ENCODE results near the gene HNRNPLL.
"Not testable (repeated sequence)": the region's sequence is repeated elsewhere in the genome, so short reads cannot be mapped to it uniquely, and the experiment has no call there.

HNRNPLL gene

GRCh38 chr2:38610851-38611801 lies 8.4 kb upstream of the HNRNPLL start:
- TF ChIP-seq, protein P1, sequence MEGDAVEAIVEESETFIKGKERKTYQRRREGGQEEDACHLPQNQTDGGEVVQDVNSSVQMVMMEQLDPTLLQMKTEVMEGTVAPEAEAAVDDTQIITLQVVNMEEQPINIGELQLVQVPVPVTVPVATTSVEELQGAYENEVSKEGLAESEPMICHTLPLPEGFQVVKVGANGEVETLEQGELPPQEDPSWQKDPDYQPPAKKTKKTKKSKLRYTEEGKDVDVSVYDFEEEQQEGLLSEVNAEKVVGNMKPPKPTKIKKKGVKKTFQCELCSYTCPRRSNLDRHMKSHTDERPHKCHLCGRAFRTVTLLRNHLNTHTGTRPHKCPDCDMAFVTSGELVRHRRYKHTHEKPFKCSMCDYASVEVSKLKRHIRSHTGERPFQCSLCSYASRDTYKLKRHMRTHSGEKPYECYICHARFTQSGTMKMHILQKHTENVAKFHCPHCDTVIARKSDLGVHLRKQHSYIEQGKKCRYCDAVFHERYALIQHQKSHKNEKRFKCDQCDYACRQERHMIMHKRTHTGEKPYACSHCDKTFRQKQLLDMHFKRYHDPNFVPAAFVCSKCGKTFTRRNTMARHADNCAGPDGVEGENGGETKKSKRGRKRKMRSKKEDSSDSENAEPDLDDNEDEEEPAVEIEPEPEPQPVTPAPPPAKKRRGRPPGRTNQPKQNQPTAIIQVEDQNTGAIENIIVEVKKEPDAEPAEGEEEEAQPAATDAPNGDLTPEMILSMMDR (IDR thresholded peaks at IDR 0.05; ENCODE audit: control insufficient read depth, extremely low read depth, insufficient read depth): no peak
- DNase-seq (ENCODE audit: low read depth): no peak
- no peak overlapping the region for H3K4me3 ChIP-seq (ENCODE audit: low read depth, low read length)

DNA sequence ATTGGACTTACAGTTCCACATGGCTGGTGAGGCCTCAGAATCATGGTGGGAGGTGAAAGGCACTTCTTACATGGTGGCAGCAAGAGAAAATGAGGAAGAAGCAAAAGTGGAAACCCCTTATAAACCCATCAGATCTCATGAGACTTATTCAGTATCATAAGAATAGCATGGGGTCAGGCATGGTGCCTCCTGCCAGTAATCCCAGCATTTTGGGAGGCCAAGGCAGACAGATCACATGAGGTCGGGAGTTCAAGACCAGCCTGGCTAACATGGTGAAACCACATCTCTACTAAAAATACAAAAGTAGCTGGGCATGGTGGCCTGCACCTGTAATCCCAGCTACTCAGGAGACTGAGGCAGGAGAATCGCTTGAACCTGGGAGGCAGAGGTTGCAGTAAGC lies 6.5 kb upstream of the HNRNPLL start:
- not testable (repeated sequence) for H3K4me3 ChIP-seq (ENCODE audit: low read depth, low read length); DNase-seq (ENCODE audit: low read depth)

DNA sequence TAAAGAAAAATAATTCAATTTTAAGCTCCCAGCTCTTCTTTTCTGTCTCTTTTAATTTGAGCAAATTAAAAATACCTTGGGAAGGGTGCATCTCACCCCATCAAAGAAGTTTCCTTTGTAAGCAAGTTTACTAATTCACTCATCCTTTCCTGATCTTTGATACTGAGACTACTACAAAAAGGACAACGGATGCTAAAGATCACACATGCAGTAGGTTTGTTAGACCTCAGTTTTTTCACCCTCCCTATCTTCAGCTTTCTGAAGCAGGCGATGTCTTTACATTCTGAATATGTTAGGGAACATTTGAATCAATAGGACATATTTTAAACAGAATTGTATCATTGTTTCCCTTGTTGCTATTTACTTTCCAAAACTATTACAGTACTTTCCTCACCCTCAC lies 6.0 kb upstream of the HNRNPLL start:
- TF ChIP-seq, protein P1 (IDR thresholded peaks at IDR 0.05; ENCODE audit: control insufficient read depth, extremely low read depth, insufficient read depth): no peak
- DNase-seq (ENCODE audit: low read depth): no peak
- H3K4me3 ChIP-seq (ENCODE audit: low read depth, low read length): no peak overlapping the region

DNA sequence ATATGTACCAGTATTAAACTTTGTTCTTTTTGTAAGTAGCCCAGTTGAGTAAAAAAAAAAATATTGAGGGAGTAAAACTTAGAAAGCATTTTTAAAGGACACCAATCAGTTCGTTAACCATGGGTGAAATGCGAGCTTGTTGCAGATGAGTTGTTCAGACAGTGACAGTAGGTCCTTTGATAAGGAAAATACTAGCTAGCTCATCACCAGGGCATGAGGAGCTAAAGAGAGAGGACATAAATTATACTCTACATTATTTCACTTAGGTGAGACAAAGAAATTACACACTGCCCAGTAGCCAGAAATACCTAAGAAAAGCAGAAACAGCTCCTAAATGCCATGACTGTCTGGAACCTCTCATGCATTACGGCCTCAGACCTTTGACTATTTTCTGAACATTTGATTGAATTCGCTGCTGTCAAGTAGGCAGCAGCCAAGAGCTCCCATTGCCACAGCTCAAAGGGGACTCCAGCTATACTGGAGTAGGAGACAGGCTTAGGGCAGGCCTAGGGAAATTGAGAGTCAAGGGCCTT lies 2.6 kb upstream of the HNRNPLL start:
- no peak for DNase-seq (ENCODE audit: low read depth)
- no peak overlapping the region for H3K4me3 ChIP-seq (ENCODE audit: low read depth, low read length)
- TF ChIP-seq, protein P1 (IDR thresholded peaks at IDR 0.05; ENCODE audit: control insufficient read depth, extremely low read depth, insufficient read depth): no peak

DNA sequence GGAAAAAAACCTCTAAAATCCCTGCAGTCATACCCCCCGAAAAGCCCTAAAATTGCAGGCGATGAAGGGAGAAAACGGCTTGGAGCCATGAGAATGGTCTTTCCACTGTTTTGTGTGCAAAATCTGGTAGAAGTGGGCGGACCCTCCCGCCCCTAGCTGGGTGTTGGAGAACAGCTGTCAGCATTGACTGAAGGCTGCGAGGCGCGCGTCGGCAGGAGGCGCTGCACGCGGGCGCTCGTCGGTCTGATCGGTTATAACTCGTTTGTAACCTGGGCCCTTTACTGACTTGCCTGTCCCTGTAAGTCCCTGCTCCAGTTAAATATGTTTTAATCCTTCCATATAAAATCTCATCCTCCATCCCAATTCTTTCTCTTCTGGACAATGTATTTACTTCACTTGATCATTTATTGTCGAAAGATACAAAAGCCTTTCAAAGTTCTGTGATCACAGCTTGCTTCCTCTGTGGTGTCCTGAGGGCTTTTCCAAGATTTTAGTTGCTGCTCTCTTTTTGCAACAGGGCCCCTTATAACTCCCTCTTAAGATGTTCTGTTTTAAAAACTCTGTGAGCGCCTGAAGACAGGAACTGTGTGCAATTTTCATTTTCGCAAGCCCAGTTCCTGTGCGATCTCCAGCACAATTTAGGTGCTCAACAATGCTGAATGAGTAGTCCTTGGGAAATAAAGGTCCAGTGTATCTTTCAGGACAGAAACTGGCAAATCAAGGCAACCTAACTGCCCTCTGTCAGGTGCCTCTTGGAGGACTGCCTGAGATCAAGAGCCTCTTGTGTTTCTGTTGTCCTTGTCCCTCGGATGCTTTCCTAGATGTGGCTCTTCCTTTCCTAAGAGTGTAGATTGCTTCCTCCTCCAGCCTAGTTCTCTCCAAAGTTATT lies 918 bp upstream of the HNRNPLL start:
- no peak for DNase-seq (ENCODE audit: low read depth)
- H3K4me3 ChIP-seq (ENCODE audit: low read depth, low read length): peak overlapping the region; percentile 69
- TF ChIP-seq, protein P1 (IDR thresholded peaks at IDR 0.05; ENCODE audit: control insufficient read depth, extremely low read depth, insufficient read depth): peak; percentile 69

GRCh38 chr2:38602136-38602731 lies 494 bp downstream of the HNRNPLL start:
- no peak for DNase-seq (ENCODE audit: low read depth)
- H3K4me3 ChIP-seq (ENCODE audit: low read depth, low read length): peak overlapping the region; percentile 69

More at GRCh38 chr2:38602136-38602731, 494 bp downstream of the HNRNPLL start:
- TF ChIP-seq, protein P1 (IDR thresholded peaks at IDR 0.05; ENCODE audit: control insufficient read depth, extremely low read depth, insufficient read depth): no peak
